H1 (cell line): ENCODE data around the gene MRPS35. TPM values are rescaled to one million over a fixed set of nuclear protein-coding genes. Genes with fewer than 3 reads are reported as not detected.

Experiments
- CTCF ChIA-PET: fragments of 300-600 bp; sonication (Branson Sonifier 250); formaldehyde crosslinking; loops from one replicate; lab custom pipeline; 2021; ENCODE audit not compliant: partially characterized antibody; lab: Charles Lee
- POLR2A ChIA-PET: fragments of 300-600 bp; sonication (Branson Sonifier 250); formaldehyde crosslinking; loops from one replicate; lab custom pipeline; 2021; ENCODE audit warnings: inconsistent platforms; ENCODE audit not compliant: partially characterized antibody; lab: Charles Lee
- DNase-seq, 2 experiments: peaks; one replicate each; pipeline versions ENCODE4 v3.0.0 to v3.0.0-alpha.2; 2010 to 2022; ENCODE audit warnings: low spot score in 2 of 2, low read depth in 1 of 2, mixed read lengths in 1 of 2
- FAIRE-seq: peaks from 2 replicates; lab custom pipeline; 2011; peaks lifted over from hg19 to GRCh38; lab: Jason Lieb, UNC
- H2AFZ ChIP-seq: 2 replicates; pipeline ENCODE4 v1.8.1; 2012; ENCODE audit warnings: low read length, inconsistent platforms
- H2AK5ac ChIP-seq: 2 replicates; pipeline ENCODE4 v1.6.1; 2013; ENCODE audit warnings: low read depth, low read length
- H2BK120ac ChIP-seq: replicated peaks from 2 replicates; pipeline ENCODE3; 2013; ENCODE audit warnings: low read depth, low read length, inconsistent platforms
- H2BK12ac ChIP-seq: 2 replicates; pipeline ENCODE4 v1.6.1; 2013; ENCODE audit warnings: low read depth, low read length
- H2BK15ac ChIP-seq: 2 replicates; pipeline ENCODE4 v1.6.1; 2013; ENCODE audit warnings: low read length
- H2BK20ac ChIP-seq: 2 replicates; pipeline ENCODE4 v1.6.1; 2013; ENCODE audit warnings: low read length
- H2BK5ac ChIP-seq: 2 replicates; pipeline ENCODE4 v1.6.1; 2013; ENCODE audit warnings: low read depth, low read length
- H3K14ac ChIP-seq: 2 replicates; pipeline ENCODE4 v1.6.1; 2013; ENCODE audit warnings: inconsistent platforms; ENCODE audit not compliant: insufficient read length
- H3K18ac ChIP-seq: 2 replicates; pipeline ENCODE4 v1.6.1; 2013; ENCODE audit warnings: low read length; ENCODE audit errors: extremely low read depth
- H3K23ac ChIP-seq: 2 replicates; pipeline ENCODE4 v1.6.1; 2013; ENCODE audit warnings: inconsistent platforms; ENCODE audit not compliant: insufficient read length
- H3K23me2 ChIP-seq: 2 replicates; pipeline ENCODE4 v1.6.1; 2013; ENCODE audit warnings: low read depth, low read length
- H3K27ac ChIP-seq: 2 replicates; pipeline ENCODE4 v1.6.1; 2011; ENCODE audit warnings: low read depth, low read length, inconsistent platforms
- H3K27me3 ChIP-seq, 4 experiments: replicated peaks in 1 of 4; 1 replicate in 1 of 4; 2 replicates in 3 of 4; pipeline versions ENCODE4 v1.6.1 to v1.8.1; 2011 to 2013; ENCODE audit warnings: low read length in 3 of 4, mild to moderate bottlenecking in 3 of 4, inconsistent platforms in 2 of 4, mixed read lengths in 2 of 4, moderate library complexity in 1 of 4; ENCODE audit not compliant: control insufficient read depth in 3 of 4, insufficient read depth in 3 of 4; ENCODE audit errors: extremely low read depth in 1 of 4
- H3K36me3 ChIP-seq, 4 experiments: 2 replicates each; pipeline versions ENCODE4 v1.6.1 to v1.8.1; 2011 to 2013; ENCODE audit warnings: mild to moderate bottlenecking in 4 of 4, low read length in 3 of 4, moderate library complexity in 2 of 4, control low read depth in 1 of 4, inconsistent platforms in 1 of 4; ENCODE audit not compliant: insufficient read depth in 4 of 4, control insufficient read depth in 2 of 4
- H3K4ac ChIP-seq: replicated peaks from 2 replicates; pipeline ENCODE3; 2013; ENCODE audit warnings: low read length, low read depth, mixed read lengths, inconsistent platforms; ENCODE audit not compliant: insufficient read length
- H3K4me1 ChIP-seq, 4 experiments: replicated peaks in 1 of 4; 1 replicate in 1 of 4; 2 replicates in 3 of 4; pipeline versions ENCODE4 v1.6.1 to v1.8.1; 2011 to 2013; ENCODE audit warnings: low read length in 3 of 4, inconsistent platforms in 2 of 4, mixed read lengths in 1 of 4; ENCODE audit not compliant: insufficient read depth in 4 of 4, control insufficient read depth in 3 of 4
- H3K4me2 ChIP-seq, 2 experiments: 2 replicates each; pipeline versions ENCODE4 v1.6.1 to v1.8.1; 2011 to 2013; ENCODE audit warnings: low read depth in 2 of 2, low read length in 2 of 2, control low read depth in 1 of 2, inconsistent platforms in 1 of 2, mild to moderate bottlenecking in 1 of 2; ENCODE audit not compliant: insufficient read depth in 1 of 2
- H3K4me3 ChIP-seq, 4 experiments: fragments of 200-600, 300-600 bp in 1 of 4; sonication (generic), shearing (Covaris generic), sonication (Bioruptor Twin) in 1 of 4; 2 replicates each; pipeline versions ENCODE4 v1.5.1 to v1.8.1; 2011 to 2016; ENCODE audit warnings: low read length in 4 of 4, low read depth in 3 of 4, control low read depth in 2 of 4, inconsistent platforms in 2 of 4, mild to moderate bottlenecking in 2 of 4, mixed read lengths in 1 of 4, moderate library complexity in 1 of 4; ENCODE audit not compliant: insufficient read depth in 2 of 4; ENCODE audit errors: extremely low read depth in 1 of 4
- H3K56ac ChIP-seq: replicated peaks from 2 replicates; pipeline ENCODE3; 2013; ENCODE audit warnings: low read depth, mild to moderate bottlenecking, mixed read lengths, low read length, inconsistent platforms; ENCODE audit not compliant: insufficient read length
- H3K79me1 ChIP-seq: 2 replicates; pipeline ENCODE4 v1.6.1; 2013; ENCODE audit warnings: low read depth, low read length, control low read depth
- H3K79me2 ChIP-seq, 2 experiments: 2 replicates each; pipeline versions ENCODE4 v1.6.1 to v1.8.1; 2012 to 2013; ENCODE audit warnings: low read length in 2 of 2, mild to moderate bottlenecking in 2 of 2, inconsistent platforms in 1 of 2; ENCODE audit not compliant: insufficient read depth in 2 of 2, control insufficient read depth in 1 of 2
- H3K9ac ChIP-seq, 4 experiments: replicated peaks in 1 of 4; 1 replicate in 1 of 4; 2 replicates in 3 of 4; pipeline versions ENCODE4 v1.6.1 to v1.8.1; 2011 to 2013; ENCODE audit warnings: low read depth in 3 of 4, low read length in 3 of 4, control low read depth in 2 of 4, mild to moderate bottlenecking in 2 of 4, moderate library complexity in 2 of 4, inconsistent platforms in 1 of 4; ENCODE audit errors: extremely low read depth in 1 of 4
- H3K9me3 ChIP-seq, 2 experiments: 2 replicates each; pipeline versions ENCODE4 v1.6.1 to v1.8.1; 2012 to 2013; ENCODE audit warnings: mild to moderate bottlenecking in 2 of 2, moderate library complexity in 2 of 2, control low read depth in 1 of 2, inconsistent platforms in 1 of 2, low read depth in 1 of 2, low read length in 1 of 2, mixed read lengths in 1 of 2; ENCODE audit not compliant: insufficient read depth in 2 of 2
- H4K20me1 ChIP-seq, 2 experiments: replicated peaks in 1 of 2; 2 replicates each; pipeline versions ENCODE3 to v1.8.1; 2011 to 2013; ENCODE audit warnings: inconsistent platforms in 2 of 2, low read length in 2 of 2, mild to moderate bottlenecking in 1 of 2; ENCODE audit not compliant: insufficient read depth in 2 of 2, control insufficient read depth in 1 of 2
- H4K5ac ChIP-seq: 2 replicates; pipeline ENCODE4 v1.6.1; 2013; ENCODE audit warnings: low read length, low read depth, mixed read lengths, inconsistent platforms; ENCODE audit not compliant: insufficient read length
- H4K8ac ChIP-seq: 2 replicates; pipeline ENCODE4 v1.8.0; 2013; ENCODE audit warnings: mild to moderate bottlenecking, moderate library complexity, low read length, inconsistent platforms; ENCODE audit not compliant: insufficient read depth; ENCODE audit errors: extremely low read depth
- H4K91ac ChIP-seq: replicated peaks from 2 replicates; pipeline ENCODE3; 2013; ENCODE audit warnings: low read length, mixed read lengths, inconsistent platforms; ENCODE audit not compliant: insufficient read length
- BACH1 ChIP-seq: IDR thresholded peaks from 2 replicates; pipeline ENCODE4 v1.6.1; 2012; ENCODE audit warnings: low read length, improper control_type of control experiment
- CHD1 ChIP-seq: IDR thresholded peaks from 2 replicates; pipeline ENCODE4 v1.6.1; 2012; ENCODE audit warnings: low read depth, low read length, improper control_type of control experiment
- HDAC2 ChIP-seq, 2 experiments: fragments of 300-600 bp in 1 of 2; sonication (generic) in 1 of 2; IDR thresholded peaks; 2 replicates each; pipeline ENCODE4 v1.6.1; 2011 to 2012; ENCODE audit warnings: low read depth in 2 of 2, low read length in 2 of 2, mild to moderate bottlenecking in 2 of 2, moderate library complexity in 2 of 2, borderline replicate concordance in 1 of 2, inconsistent platforms in 1 of 2
- NRF1 ChIP-seq: IDR thresholded peaks from 2 replicates; pipeline ENCODE4 v1.6.1; 2011; ENCODE audit warnings: mild to moderate bottlenecking, low read depth, low read length, improper control_type of control experiment
- RFX5 ChIP-seq: IDR thresholded peaks from 2 replicates; pipeline ENCODE4 v1.6.1; 2011; ENCODE audit warnings: low read depth, low read length, improper control_type of control experiment, borderline replicate concordance
- SIX5 ChIP-seq: IDR thresholded peaks from 2 replicates; pipeline ENCODE4 v1.6.1; 2011; ENCODE audit warnings: mild to moderate bottlenecking, low read depth, low read length
- SRF ChIP-seq: IDR thresholded peaks from 2 replicates; pipeline ENCODE4 v1.6.1; 2011; ENCODE audit warnings: mild to moderate bottlenecking, low read depth, low read length, moderate library complexity
- TAF7 ChIP-seq: optimal IDR thresholded peaks from 2 replicates; pipeline ENCODE3; 2011; ENCODE audit warnings: low read depth, mild to moderate bottlenecking, inconsistent platforms, low read length, moderate library complexity, borderline replicate concordance
- WGBS, 2 experiments: shearing (Covaris generic) in 1 of 2; methylation state at CpG; one replicate each; pipeline versions ENCODE4 v1.1.6 to v1.1.7; 2013 to 2015; ENCODE audit warnings: low lambda C conversion rate in 2 of 2, mixed read lengths in 2 of 2, inconsistent platforms in 1 of 2, low coverage in 1 of 2, missing lambda C conversion rate in 1 of 2; ENCODE audit not compliant: insufficient replicate concordance in 2 of 2, insufficient coverage in 1 of 2, insufficient read length in 1 of 2; ENCODE audit errors: extremely low coverage in 1 of 2, missing lambda C conversion rate in 1 of 2; 5-methylcytosine and 5-hydroxymethylcytosine counted together
- polyA plus RNA-seq, 7 experiments: library from polyadenylated mRNA; depleted of rRNA in 3 of 7; stranded (reverse) in 5 of 7; unstranded in 2 of 7; fragments of >200 nt in 5 of 7; fragments of 200-250 nt in 2 of 7; gene quantifications; 1 replicate in 5 of 7; 2 replicates in 1 of 7; 4 replicates in 1 of 7; pipeline versions ENCODE4 v1.2.1 to v1.2.3, GENCODE V29; 2011 to 2013; ENCODE audit warnings: missing spikeins in 2 of 7, mixed read lengths in 2 of 7
- total RNA-seq: library from RNA; stranded (reverse); fragmentation: NEBNext Ultra II Directional; extraction: Animal tissue kit (Norgen Biotek cat#: 25700); gene quantifications from 2 replicates; pipeline ENCODE4 v1.2.1, GENCODE V29; 2021

Gene MRPS35
- total and polyA plus RNA-seq, 2 of the 8 experiments (the other 6 are each of a cell fraction or from before 2014, with no cell fraction given) = 26.8 to 47.9 TPM

- Histone ChIP-seq H2AK5ac (no peak overlapping the region), H2AFZ (peak overlapping the region; percentile 73; the same call in 1 of the 2 replicates), H4K5ac (peak overlapping the region; percentile 50), H3K4me1 (peaks cover 0 to 3% (median 1%) of the 10 kb centered on the region in 4 experiments; a peak in 3 of 7 replicates), H4K20me1 (peaks cover 0 to 5% of the 10 kb centered on the region in 2 experiments), H3K23ac (no peak overlapping the region), H3K27me3 (no peaks in the 10 kb centered on the region), H3K4me3 (peak overlapping the region; percentile 82 to 97 (median 91)), H2BK120ac (no peak overlapping the region), H3K56ac (no peak overlapping the region), H3K18ac (peak overlapping the region; percentile 7; the same call in 1 of the 2 replicates), H2BK5ac (peak overlapping the region; percentile 87), H3K36me3 (peaks cover 0 to 6% (median 0%) of the 10 kb centered on the region in 4 experiments; a peak in 2 of 8 replicates), H2BK12ac (peak overlapping the region; percentile 6; the same call in 1 of the 2 replicates), H3K27ac (no peak overlapping the region)
- ChIA-PET CTCF (interaction anchor here (0.9 to 1.6 kb wide), 4 partner anchors 9 to 27 kb away, joined by 3 to 7 read pairs (median 4); no protein-coding TSS in a partner anchor), POLR2A (interaction anchor here (0.6 to 1.4 kb wide), 5 partner anchors 9 to 280 kb away, joined by 3 to 8 read pairs (median 3); no protein-coding TSS in a partner anchor)
- WGBS, 2 experiments = 64% methylated on average over 24 of the region's 24 CpGs; no CpG with 5 or more reads in 1 of the 2 experiments
- no peak for TF ChIP-seq SRF
- no peak for TF ChIP-seq TAF7
- TF ChIP-seq NRF1 = no peak
- no peak for TF ChIP-seq CHD1
- TF ChIP-seq BACH1 = no peak
- no peak for TF ChIP-seq SIX5
- no peak for TF ChIP-seq RFX5
- no peak for TF ChIP-seq HDAC2 (IDR thresholded peaks at IDR 0.05; ENCODE audit: borderline replicate concordance in 1 of 2, low read depth in 2 of 2, low read length in 2 of 2)
- TF ChIP-seq, all 59 proteins: peak for 0
- no peak overlapping the region for H2BK20ac ChIP-seq
- peak overlapping the region; percentile 94; the same call in 1 of the 2 replicates for H4K8ac ChIP-seq
- H3K23me2 ChIP-seq = peaks cover 13% of the 10 kb centered on the region; the same call in 1 of the 2 replicates
- DNase-seq (peak in 1 of 2 experiments; percentile 47), FAIRE-seq (no peak)
- no peaks in the 10 kb centered on the region for H3K9me3 ChIP-seq
- H4K91ac ChIP-seq = peak overlapping the region; percentile 75
- H3K79me1 ChIP-seq = peaks cover 5% of the 10 kb centered on the region; the same call in 1 of the 2 replicates
- H3K4me2 ChIP-seq = peak overlapping the region; percentile 80 to 82
- peak overlapping the region; percentile 13 for H3K4ac ChIP-seq
- H3K14ac ChIP-seq = peak overlapping the region; percentile 28
- H3K79me2 ChIP-seq = peaks cover 10 to 40% of the 10 kb centered on the region in 2 experiments; a peak in 3 of 4 replicates
- peak overlapping the region; percentile 25; the same call in 1 of the 2 replicates for H2BK15ac ChIP-seq
- H3K9ac ChIP-seq = peak overlapping the region in 2 of 4 experiments; percentile 92 to 97; a peak in 5 of 7 replicates
Measured at GRCh38 chr12:27709932-27710591, 570 bp upstream of the MRPS35 start.
